Measurements from ENCODE around the gene BORCS6. TPM values are rescaled to one million over a fixed set of nuclear protein-coding genes. Genes with fewer than 3 reads are reported as not detected.
A peak's percentile ranks its signal among the peaks of the same experiment; 100 is the strongest.

BORCS6 gene
- total RNA-seq, 1 donor = 9.4 TPM

DNA sequence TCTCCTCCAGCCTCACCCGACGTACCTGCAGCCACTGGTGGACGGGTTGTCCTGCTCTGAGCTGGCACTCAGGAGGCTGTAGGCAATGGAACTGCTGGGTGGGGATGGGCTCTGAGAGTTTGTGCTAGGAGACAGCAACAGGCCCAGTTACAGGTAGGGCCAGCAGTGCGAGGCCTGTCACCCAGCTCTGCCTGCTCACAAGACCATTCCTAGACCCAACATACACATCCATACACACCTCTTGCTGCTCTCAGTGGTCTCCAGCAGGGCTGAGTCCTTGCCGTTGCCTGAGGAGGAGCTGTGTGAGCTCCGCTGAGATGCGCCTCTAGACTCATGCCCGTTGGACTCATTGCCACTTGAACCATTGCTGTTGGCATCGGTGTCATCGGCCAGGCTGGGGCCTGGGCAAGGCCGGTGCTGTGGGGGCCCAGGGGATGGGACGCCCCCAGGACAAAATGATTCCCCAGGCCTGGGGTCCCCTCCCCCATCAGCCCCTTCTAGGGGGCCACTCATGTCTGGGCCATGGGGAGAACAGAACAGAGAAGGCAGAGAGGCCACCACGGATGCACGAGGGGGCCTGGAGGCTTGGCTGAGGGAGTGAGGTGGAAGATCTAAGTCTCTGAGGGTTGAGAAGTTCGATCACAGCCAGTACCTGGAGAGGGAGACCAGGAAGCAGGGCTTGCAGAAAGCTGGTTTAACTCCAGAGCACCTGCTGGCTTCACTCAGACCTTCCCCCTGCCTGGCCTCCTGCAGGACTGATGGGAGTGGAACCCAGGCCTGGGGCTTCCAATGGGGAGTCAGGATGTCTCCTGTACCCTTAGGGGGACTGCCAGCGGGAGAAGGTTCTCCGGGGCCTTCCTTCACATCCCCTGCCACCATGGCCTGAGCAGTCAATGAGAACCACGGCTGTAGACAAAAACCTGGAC lies 39.5 kb downstream of the BORCS6 start:
- peak overlapping the region; percentile 79 for H3K4me3 ChIP-seq (ENCODE audit: insufficient read depth, low read length)
- H3K79me2 ChIP-seq (ENCODE audit: insufficient read depth, low read length) = peaks cover 29% of the 10 kb centered on the region
- H3K36me3 ChIP-seq (ENCODE audit: insufficient read depth, low read length) = peaks cover 51% of the 10 kb centered on the region
- H3K27me3 ChIP-seq (ENCODE audit: insufficient read depth, low read length) = no peaks in the 10 kb centered on the region
- peaks cover 37% of the 10 kb centered on the region for H4K20me1 ChIP-seq (ENCODE audit: insufficient read depth, low read length)
- DNase-seq (ENCODE audit: insufficient read length, low spot score, missing footprints) = no peak
- peaks cover 44% of the 10 kb centered on the region for H3K4me1 ChIP-seq (ENCODE audit: insufficient read depth, low read length)
- peak overlapping the region; percentile 92 for H3K4me2 ChIP-seq (ENCODE audit: insufficient read depth, low read length)
- H3K27ac ChIP-seq (ENCODE audit: low read depth, low read length) = peak overlapping the region; percentile 100
- no peak for TF ChIP-seq CTCF (IDR thresholded peaks at IDR 0.05; ENCODE audit: extremely low read depth, low read depth, low read length)
- H3K9me3 ChIP-seq (ENCODE audit: low read depth, low read length) = no peaks in the 10 kb centered on the region
- no peak overlapping the region for H2AFZ ChIP-seq (ENCODE audit: low read length)

GRCh38 chr17:8149419-8150193 lies 40.4 kb downstream of the BORCS6 start:
- no peak for TF ChIP-seq CTCF (IDR thresholded peaks at IDR 0.05; ENCODE audit: extremely low read depth, low read depth, low read length)
- Histone ChIP-seq H3K79me2 (ENCODE audit: insufficient read depth, low read length) (peaks cover 25% of the 10 kb centered on the region), H3K9me3 (ENCODE audit: low read depth, low read length) (no peaks in the 10 kb centered on the region), H3K4me2 (ENCODE audit: insufficient read depth, low read length) (peak overlapping the region; percentile 92), H3K4me1 (ENCODE audit: insufficient read depth, low read length) (peaks cover 36% of the 10 kb centered on the region), H3K4me3 (ENCODE audit: insufficient read depth, low read length) (no peak overlapping the region), H2AFZ (ENCODE audit: low read length) (no peak overlapping the region), H3K36me3 (ENCODE audit: insufficient read depth, low read length) (peaks cover 58% of the 10 kb centered on the region), H3K27ac (ENCODE audit: low read depth, low read length) (peak overlapping the region; percentile 100), H4K20me1 (ENCODE audit: insufficient read depth, low read length) (peaks cover 37% of the 10 kb centered on the region), H3K27me3 (ENCODE audit: insufficient read depth, low read length) (no peaks in the 10 kb centered on the region)
- peak; percentile 62 for DNase-seq (ENCODE audit: insufficient read length, low spot score, missing footprints)

DNA sequence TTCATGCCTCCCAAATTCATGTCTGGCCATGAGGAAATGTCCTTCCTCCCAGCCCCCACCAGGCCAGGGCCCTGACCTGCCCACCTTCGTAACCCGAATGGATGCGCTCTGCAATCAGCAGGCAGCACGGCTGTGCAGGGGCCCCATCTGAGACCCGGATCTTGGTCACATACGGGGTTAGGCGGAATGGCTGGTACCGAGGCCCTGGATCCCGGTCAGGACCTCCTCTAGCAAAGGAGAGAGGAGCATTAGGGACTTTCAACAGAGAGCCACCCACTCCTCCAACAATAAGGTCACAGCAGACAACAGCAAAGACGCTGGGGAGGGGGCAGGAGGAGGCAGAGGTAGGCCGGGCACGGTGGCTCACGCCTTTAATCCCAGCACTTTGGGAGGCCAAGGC lies 41.4 kb downstream of the BORCS6 start:
- DNase-seq (ENCODE audit: insufficient read length, low spot score, missing footprints) = peak; percentile 41
- TF ChIP-seq CTCF (IDR thresholded peaks at IDR 0.05; ENCODE audit: extremely low read depth, low read depth, low read length) = no peak
- Histone ChIP-seq H4K20me1 (ENCODE audit: insufficient read depth, low read length) (peaks cover 37% of the 10 kb centered on the region), H3K9me3 (ENCODE audit: low read depth, low read length) (no peaks in the 10 kb centered on the region), H3K4me1 (ENCODE audit: insufficient read depth, low read length) (peaks cover 27% of the 10 kb centered on the region), H3K4me3 (ENCODE audit: insufficient read depth, low read length) (no peak overlapping the region), H3K27me3 (ENCODE audit: insufficient read depth, low read length) (no peaks in the 10 kb centered on the region), H3K27ac (ENCODE audit: low read depth, low read length) (peak overlapping the region; percentile 27), H3K4me2 (ENCODE audit: insufficient read depth, low read length) (no peak overlapping the region), H3K36me3 (ENCODE audit: insufficient read depth, low read length) (peaks cover 67% of the 10 kb centered on the region), H2AFZ (ENCODE audit: low read length) (no peak overlapping the region), H3K79me2 (ENCODE audit: insufficient read depth, low read length) (peaks cover 24% of the 10 kb centered on the region)
